ENCODE measurements around the gene TMEM266. TPM values are rescaled to one million over a fixed set of nuclear protein-coding genes. Genes with fewer than 3 reads are reported as not detected.

Gene TMEM266
- total RNA-seq (2014; rRNA removed) = not detected in 2 replicates
- Bru-seq, nascent RNA = percentile 3 among the genes with signal in this experiment
- percentile 17 among the genes with signal in this experiment for BruChase-seq, experiment 1, labeled RNA remaining after a 6-hour chase
- BruChase-seq, experiment 2, labeled RNA remaining after a 2-hour chase = percentile 18 among the genes with signal in this experiment
- long read RNA-seq, partial matches to known transcripts = 0 of 1 reads
- long read RNA-seq, other reads (novel, unspliced or antisense) = 1 of 1 reads

- no peak within 1 kb of the TSS for H3K9ac ChIP-seq (ENCODE audit: low read length)
- no peaks in the 10 kb centered on the region for H3K9me2 ChIP-seq (replicated peaks; ENCODE audit: low read length)
- no peaks in the 10 kb centered on the region for H3K9me3 ChIP-seq (ENCODE audit: low read length)
- TF ChIP-seq CTCF (conservative IDR thresholded peaks at IDR 0.05; ENCODE audit: low read depth, low read length) = no peak
- no peak for TF ChIP-seq EZH2 (IDR thresholded peaks at IDR 0.05; ENCODE audit: low read length, unreplicated experiment)
- TF ChIP-seq EZH2phosphoT487 (IDR thresholded peaks at IDR 0.05; ENCODE audit: borderline replicate concordance, low read length) = no peak
- peak within 1 kb of the TSS; percentile 90 for H3K4me2 ChIP-seq (ENCODE audit: low read length)
- peaks cover 7% of the 10 kb centered on the region; the same call in 1 of the 2 replicates for H3K4me1 ChIP-seq (ENCODE audit: insufficient read depth, low read length)
- intact Hi-C loops (cut with micrococcal nuclease) = loop anchor here (10.0 kb wide), 1 partner anchor 135 kb away; no protein-coding TSS in a partner anchor
- CTCF ChIA-PET = interaction anchor here (0.6 to 2.2 kb wide), 4 partner anchors 26 to 1031 kb away, joined by 3 to 8 read pairs (median 6); no protein-coding TSS in a partner anchor
- H2AFZ ChIP-seq (ENCODE audit: low read length) = peak within 1 kb of the TSS; percentile 78
- DNase-seq = peak; percentile 55
- BruUV-seq (replicated peaks) = no TSS peak
- ATAC-seq = peak; percentile 61
- H3K36me3 ChIP-seq (ENCODE audit: low read depth, low read length) = no peaks in the 10 kb centered on the region
- POLR2A ChIA-PET (ENCODE audit: unreplicated experiment) = no interaction called here
- H3K79me2 ChIP-seq (ENCODE audit: low read length) = no peaks in the 10 kb centered on the region
- H3K27me3 ChIP-seq (ENCODE audit: low read length) = peaks cover 53% of the 10 kb centered on the region
- H3K27ac ChIP-seq (ENCODE audit: low read length) = no peak within 1 kb of the TSS
- no peaks in the 10 kb centered on the region for H4K20me1 ChIP-seq (ENCODE audit: low read length)
- H3F3A ChIP-seq (ENCODE audit: low read length, unreplicated experiment) = no peaks in the 10 kb centered on the region
- peak within 1 kb of the TSS; percentile 76 for H3K4me3 ChIP-seq (ENCODE audit: low read length)
Measured at GRCh38 chr15:76059320-76060117, at the start of gene TMEM266. TMEM266 (plus strand) TSS chr15:76059985; CDS start chr15:76134264, 74,279 bp downstream.

- POLR2A ChIA-PET (ENCODE audit: unreplicated experiment) = no interaction called here
- BruUV-seq (replicated peaks) = no TSS peak
- no peaks in the 10 kb centered on the region for H3K9me3 ChIP-seq (ENCODE audit: low read length)
- intact Hi-C loops (cut with micrococcal nuclease) = no loop called here
- H3K9ac ChIP-seq (ENCODE audit: low read length) = no peak overlapping the region
- no peaks in the 10 kb centered on the region for H3K9me2 ChIP-seq (replicated peaks; ENCODE audit: low read length)
- no peaks in the 10 kb centered on the region for H4K20me1 ChIP-seq (ENCODE audit: low read length)
- CTCF ChIA-PET = no interaction called here
- H3K36me3 ChIP-seq (ENCODE audit: low read depth, low read length) = no peaks in the 10 kb centered on the region
- H3K4me3 ChIP-seq (ENCODE audit: low read length) = no peak overlapping the region
- ATAC-seq (no peak), DNase-seq (no peak)
- TF ChIP-seq EZH2 (IDR thresholded peaks at IDR 0.05; ENCODE audit: low read length, unreplicated experiment) (no peak), CTCF (conservative IDR thresholded peaks at IDR 0.05; ENCODE audit: low read depth, low read length) (no peak), EZH2phosphoT487 (IDR thresholded peaks at IDR 0.05; ENCODE audit: borderline replicate concordance, low read length) (no peak)
- H3K4me2 ChIP-seq (ENCODE audit: low read length) = peak overlapping the region; percentile 85; the same call in 1 of the 2 replicates
- H3K4me1 ChIP-seq (ENCODE audit: insufficient read depth, low read length) = 0 out of 2 replicates have a peak, but pooled peaks cover 4% of the 10 kb centered on the region
- no peaks in the 10 kb centered on the region for H3K79me2 ChIP-seq (ENCODE audit: low read length)
- H3K27ac ChIP-seq (ENCODE audit: low read length) = no peak overlapping the region
- H3F3A ChIP-seq (ENCODE audit: low read length, unreplicated experiment) = no peaks in the 10 kb centered on the region
- no peak overlapping the region for H2AFZ ChIP-seq (ENCODE audit: low read length)
- peaks cover 6% of the 10 kb centered on the region; the same call in 1 of the 2 replicates for H3K27me3 ChIP-seq (ENCODE audit: low read length)
Measured at GRCh38 chr15:76010613-76011012, 49.2 kb upstream of the TMEM266 start.
